RWPE1 (cell line): Measurements from ENCODE around the gene SND1.

Experiments
- CTCF ChIA-PET: fragments of 350-600 bp; sonication (Branson Sonifier 250); formaldehyde crosslinking; extraction: SDS; loops from one replicate; lab custom pipeline; 2021; lab: Yijun Ruan, JAX
- POLR2A ChIA-PET: fragments of 400-600 bp; formaldehyde crosslinking; extraction: SDS; loops from one replicate; lab custom pipeline; 2020; ENCODE audit warnings: antibody characterized with exemption; ENCODE audit not compliant: low non-redundant PET; lab: Yijun Ruan, JAX
- DNase-seq: peaks from one replicate; pipeline ENCODE4 v3.0.0; 2012; ENCODE audit warnings: low spot score
- H3K27ac ChIP-seq: fragments of 450-650 bp; 2 replicates; pipeline ENCODE4 v1.5.1; 2017
- CTCF ChIP-seq: fragments of 450-650 bp; conservative IDR thresholded peaks from 2 replicates; pipeline ENCODE4 v1.5.1; 2017; ENCODE audit warnings: low read depth, mild to moderate bottlenecking

Gene SND1

DNA sequence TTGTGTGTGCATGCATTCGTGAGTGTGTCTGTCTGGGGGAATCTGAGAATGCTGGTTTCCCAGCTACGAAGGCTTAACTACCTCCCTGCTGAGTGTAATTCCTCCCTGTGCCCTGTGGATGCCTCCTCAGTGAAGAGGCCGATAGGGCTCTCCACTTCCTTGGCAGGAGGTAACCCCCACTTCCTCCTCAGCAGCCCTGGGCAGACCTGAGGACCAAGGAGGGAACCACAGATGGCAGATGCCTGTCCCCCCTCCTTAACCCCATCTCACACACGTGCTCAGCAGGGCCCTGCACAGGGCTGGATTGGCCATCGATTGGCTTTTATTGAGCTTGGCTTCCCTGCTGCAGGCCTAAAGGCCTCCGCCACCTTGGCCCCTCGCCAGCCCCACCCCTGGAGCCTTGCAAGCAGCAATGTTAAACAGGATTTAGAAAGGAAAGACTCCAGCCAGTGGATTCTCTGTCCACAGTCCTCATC, 424.8 kb downstream of the SND1 start:
- POLR2A ChIA-PET: no interaction called here

DNA sequence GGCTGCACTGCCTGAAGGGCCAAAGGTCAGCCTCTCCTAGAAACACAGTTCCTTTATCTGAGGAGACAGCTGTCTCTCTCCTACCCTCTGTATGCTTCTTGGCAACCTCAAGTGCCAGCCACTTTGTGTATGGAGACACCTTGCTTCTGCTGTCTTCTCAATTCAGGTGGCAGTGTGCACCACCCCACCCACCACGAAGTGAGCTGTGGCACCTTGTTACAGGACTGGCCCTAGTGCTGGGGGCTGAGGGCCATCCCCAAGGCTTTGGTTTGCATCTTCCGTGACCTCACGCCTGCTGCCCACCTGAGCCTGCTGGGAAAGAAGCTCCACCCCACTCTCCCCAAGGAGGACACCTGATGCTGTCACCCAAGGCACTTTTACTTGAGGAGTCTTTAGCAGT, 426.3 kb downstream of the SND1 start:
- no peak for TF ChIP-seq CTCF
- POLR2A ChIA-PET: no interaction called here
- DNase-seq: no peak
- CTCF ChIA-PET: no interaction called here
- H3K27ac ChIP-seq: no peak overlapping the region

More for the DNA sequence above, 424.8 kb downstream of the SND1 start:
- DNase-seq: no peak
- H3K27ac ChIP-seq: no peak overlapping the region
- TF ChIP-seq CTCF: no peak
- CTCF ChIA-PET: interaction anchor here (0.9 kb wide), 1 partner anchor 58 kb away, joined by 4 read pairs; no protein-coding TSS in a partner anchor

DNA sequence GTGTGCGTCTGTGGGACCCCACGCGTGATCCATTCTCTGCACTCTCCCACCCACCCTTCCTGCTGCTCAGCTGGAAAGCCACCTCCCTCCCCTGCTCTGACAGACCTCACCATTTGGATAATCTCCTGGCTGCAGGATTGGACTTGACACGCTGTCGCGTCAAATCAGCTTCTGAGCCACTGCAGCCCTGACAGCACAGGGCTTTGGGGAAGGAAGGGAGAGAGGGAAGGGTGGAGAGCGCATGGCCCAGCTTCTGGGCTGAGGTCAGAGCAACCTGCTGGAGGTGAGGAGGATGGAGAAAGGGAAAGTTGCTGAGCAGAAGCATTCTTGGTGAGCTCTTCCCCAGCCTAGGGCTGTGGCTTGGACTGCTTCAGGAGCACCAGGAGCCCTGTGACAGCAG, 428.2 kb downstream of the SND1 start:
- no peak for TF ChIP-seq CTCF
- ChIA-PET POLR2A (no interaction called here), CTCF (no interaction called here)

DNA sequence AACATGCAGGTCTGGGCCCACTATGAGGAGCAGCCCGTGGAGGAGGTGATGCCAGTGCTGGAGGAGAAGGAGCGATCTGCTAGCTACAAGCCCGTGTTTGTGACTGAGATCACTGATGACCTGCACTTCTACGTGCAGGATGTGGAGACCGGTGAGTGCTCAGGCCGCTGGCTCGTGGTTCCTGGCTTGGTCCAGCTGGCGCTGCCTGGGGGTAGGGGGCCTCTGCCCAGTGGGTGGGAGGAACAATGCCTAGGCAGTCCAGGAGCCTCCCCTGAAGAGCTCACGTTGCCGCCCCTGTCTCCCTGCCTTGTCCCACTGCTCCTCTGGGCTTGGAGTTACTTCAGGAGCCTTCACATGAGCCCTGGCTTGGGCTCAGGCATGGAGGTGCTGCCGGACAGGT, 429.4 kb downstream of the SND1 start:
- TF ChIP-seq CTCF: no peak
- CTCF ChIA-PET: interaction anchor here (0.6 to 1.3 kb wide), 2 partner anchors 128 to 131 kb away, joined by 3 read pairs; no protein-coding TSS in a partner anchor
- no peak overlapping the region for H3K27ac ChIP-seq
- POLR2A ChIA-PET: no interaction called here
- DNase-seq: no peak

More for the DNA sequence above, 428.2 kb downstream of the SND1 start:
- DNase-seq: no peak
- no peak overlapping the region for H3K27ac ChIP-seq

GRCh38 chr7:128081808-128082207, 429.8 kb downstream of the SND1 start:
- no peak for DNase-seq
- POLR2A ChIA-PET: no interaction called here
- CTCF ChIA-PET: interaction anchor here (0.6 to 1.3 kb wide), 2 partner anchors 128 to 131 kb away, joined by 3 read pairs; no protein-coding TSS in a partner anchor
- TF ChIP-seq CTCF: no peak
- no peak overlapping the region for H3K27ac ChIP-seq

DNA sequence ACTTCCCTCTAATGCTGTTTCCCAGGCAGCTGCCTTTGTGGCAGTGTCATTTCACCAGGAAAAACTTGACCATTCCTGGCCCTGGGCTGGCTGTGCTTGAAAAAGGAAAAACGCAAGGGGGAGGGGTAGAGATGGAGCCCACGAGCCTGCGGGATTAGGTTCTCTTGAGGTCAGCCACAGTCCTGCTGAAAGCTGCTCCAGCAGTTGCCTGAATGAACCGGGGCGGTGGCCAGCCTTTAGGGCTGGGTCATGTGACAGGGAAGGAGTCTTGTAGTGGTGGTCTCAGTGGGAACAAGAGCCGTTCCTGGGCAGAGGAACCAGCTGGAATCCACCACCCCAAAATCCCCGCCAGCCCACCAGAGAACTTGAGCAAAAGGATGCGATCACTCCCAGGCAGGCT, 430.4 kb downstream of the SND1 start:
- ChIA-PET CTCF (interaction anchor here (0.6 kb wide), 1 partner anchor 16 kb away, joined by 4 read pairs; no protein-coding TSS in a partner anchor), POLR2A (no interaction called here)
- DNase-seq: no peak

More for the DNA sequence above, 430.4 kb downstream of the SND1 start:
- H3K27ac ChIP-seq: no peak overlapping the region
- TF ChIP-seq CTCF: no peak
